Thyroid gland (tissue), 4 donors: Measurements from ENCODE around the gene EFCAB5.

ENCODE experiments used
- CTCF ChIP-seq, 6 experiments: fragments of 200-600 bp in 3 of 6; fragments of 450-650 bp in 3 of 6; sonication (generic) in 3 of 6; IDR thresholded peaks; one replicate each; pipeline ENCODE4 v1.5.1; 2016 to 2019; ENCODE audit warnings: antibody characterized with exemption in 6 of 6, mild to moderate bottlenecking in 2 of 6, inconsistent platforms in 1 of 6, moderate library complexity in 1 of 6
- POLR2A ChIP-seq, 2 donors: fragments of 450-650 bp; IDR thresholded peaks; one replicate each; pipeline ENCODE4 v1.6.1; 2017; ENCODE audit warnings: antibody characterized with exemption in 2 of 2, mild to moderate bottlenecking in 2 of 2, moderate library complexity in 1 of 2

- TF ChIP-seq CTCF (IDR thresholded peaks at IDR 0.05) (no peak), POLR2A (IDR thresholded peaks at IDR 0.05) (no peak)
Observed at GRCh38 chr17:29948448-29949215, 7.2 kb downstream of the EFCAB5 start.
